K562 (cell line): Measurements from ENCODE around the gene EAPP. TPM values are rescaled to one million over a fixed set of nuclear protein-coding genes. Genes with fewer than 3 reads are reported as not detected.
A peak's percentile ranks its signal among the peaks of the same experiment; 100 is the strongest.
"Not testable (repeated sequence)": the region's sequence is repeated elsewhere in the genome, so short reads cannot be mapped to it uniquely, and the experiment has no call there.

Experiments used
- ATAC-seq: fragments of 200-7000 bp; cut with Tn5 transposase; 3 replicates; pipeline ENCODE4 v1.9.1; 2020; ENCODE audit warnings: moderate library complexity
- BruUV-seq: library from RNA; stranded (reverse); fragments of 400-500 nt; replicated peaks from 2 replicates; lab custom pipeline; 2021; lab: Mats Ljungman, UMichigan
- CTCF ChIA-PET: fragments of 300-600 bp; formaldehyde crosslinking; extraction: SDS; loops from one replicate; lab custom pipeline; 2021; ENCODE audit warnings: low intra/inter-chr PET ratio; lab: Yijun Ruan, JAX
- POLR2A ChIA-PET: fragments of 300-600, 350-650 bp; sonication (Branson Sonifier 250); formaldehyde crosslinking; extraction: SDS; loops from one replicate; lab custom pipeline; 2021; ENCODE audit warnings: antibody characterized with exemption, inconsistent platforms; lab: Yijun Ruan, JAX
- DNase-seq, 4 experiments: peaks; one replicate each; pipeline versions ENCODE4 v3.0.0 to v3.0.0-alpha.2; 2011 to 2018; ENCODE audit warnings: low spot score in 3 of 4, mixed read lengths in 3 of 4; ENCODE audit errors: extremely low read depth in 1 of 4
- FAIRE-seq: peaks from 2 replicates; lab custom pipeline; 2011; peaks lifted over from hg19 to GRCh38; lab: Jason Lieb, UNC
- H2AFZ ChIP-seq: 2 replicates; pipeline ENCODE4 v1.6.0; 2011; ENCODE audit warnings: low read depth, low read length, control low read depth, inconsistent platforms
- H3K27ac ChIP-seq: fragments of 200-600 bp; 3 replicates; pipeline ENCODE4 v1.8.0; 2011; ENCODE audit warnings: low read depth, mild to moderate bottlenecking, control low read depth, inconsistent platforms, low read length, moderate library complexity, mixed read lengths; ENCODE audit errors: extremely low read depth
- H3K27me3 ChIP-seq, 2 experiments: fragments of 300-600 bp in 1 of 2; 2 replicates in 1 of 2; 3 replicates in 1 of 2; pipeline versions ENCODE4 v1.6.0 to v1.8.0; 2011; ENCODE audit warnings: inconsistent platforms in 2 of 2, low read length in 2 of 2, mild to moderate bottlenecking in 1 of 2, mixed read lengths in 1 of 2, moderate library complexity in 1 of 2; ENCODE audit not compliant: control insufficient read depth in 2 of 2, insufficient read depth in 2 of 2
- H3K36me3 ChIP-seq: fragments of 300-600 bp; 3 replicates; pipeline ENCODE4 v1.8.0; 2011; ENCODE audit warnings: mild to moderate bottlenecking, low read length, inconsistent platforms; ENCODE audit not compliant: control insufficient read depth, insufficient read depth
- H3K4me1 ChIP-seq, 2 experiments: fragments of 200-600 bp in 1 of 2; replicated peaks in 1 of 2; 2 replicates in 1 of 2; 3 replicates in 1 of 2; pipeline versions ENCODE4 v1.5.1 to v1.8.0; 2011; ENCODE audit warnings: inconsistent platforms in 2 of 2, low read length in 2 of 2, mild to moderate bottlenecking in 1 of 2, mixed read lengths in 1 of 2, moderate library complexity in 1 of 2; ENCODE audit not compliant: control insufficient read depth in 2 of 2, insufficient read depth in 2 of 2
- H3K4me2 ChIP-seq: 2 replicates; pipeline ENCODE4 v1.6.1; 2011; ENCODE audit warnings: low read length, control low read depth, inconsistent platforms, mixed read lengths; ENCODE audit not compliant: insufficient read depth
- H3K4me3 ChIP-seq: fragments of 200-600 bp; sonication (generic), shearing (Covaris generic); 2 replicates; pipeline ENCODE4 v1.5.1; 2016; ENCODE audit warnings: control low read depth, inconsistent platforms
- H3K79me2 ChIP-seq: fragments of 200-600 bp; 3 replicates; pipeline ENCODE4 v1.8.0; 2011; ENCODE audit warnings: low read length, inconsistent platforms; ENCODE audit not compliant: control insufficient read depth, insufficient read depth
- H3K9ac ChIP-seq, 2 experiments: 2 replicates each; pipeline versions ENCODE4 v1.6.0 to v1.6.1; 2011; ENCODE audit warnings: low read depth in 2 of 2, low read length in 2 of 2, control low read depth in 1 of 2, inconsistent platforms in 1 of 2, mild to moderate bottlenecking in 1 of 2, mixed read lengths in 1 of 2; ENCODE audit not compliant: insufficient read depth in 1 of 2
- H3K9me1 ChIP-seq: one replicate; pipeline ENCODE4 v1.6.0; 2011; ENCODE audit warnings: inconsistent platforms, mild to moderate bottlenecking, low read length, moderate library complexity; ENCODE audit not compliant: control insufficient read depth, insufficient read depth
- H3K9me3 ChIP-seq: replicated peaks from 2 replicates; pipeline ENCODE4 v1.5.1; 2011; ENCODE audit warnings: low read depth, low read length, inconsistent platforms; ENCODE audit not compliant: control insufficient read depth, insufficient read depth
- H4K20me1 ChIP-seq: replicated peaks from 2 replicates; pipeline ENCODE4 v1.6.1; 2011; ENCODE audit warnings: low read length, inconsistent platforms, mixed read lengths; ENCODE audit not compliant: control insufficient read depth, insufficient read depth
- E2F6 ChIP-seq, 2 experiments: IDR thresholded peaks; 2 replicates each; pipeline ENCODE4 v1.6.1; 2011; ENCODE audit warnings: borderline replicate concordance in 1 of 2, control low read depth in 1 of 2, low read depth in 1 of 2, low read length in 1 of 2, mild to moderate bottlenecking in 1 of 2, mixed read lengths in 1 of 2, moderate library complexity in 1 of 2; ENCODE audit not compliant: insufficient read depth in 1 of 2, insufficient read length in 1 of 2, poor library complexity in 1 of 2, severe bottlenecking in 1 of 2; ENCODE audit errors: extremely low read depth in 1 of 2
- FIP1L1 ChIP-seq: fragments of 200-400 bp; formaldehyde crosslinking; IDR thresholded peaks from 2 replicates; pipeline ENCODE4 v1.6.1; 2018; ENCODE audit warnings: mild to moderate bottlenecking, low read depth, low read length; ENCODE audit not compliant: poor library complexity, severe bottlenecking
- GABPB1 ChIP-seq: sonication (generic); formaldehyde crosslinking; IDR thresholded peaks from 2 replicates; pipeline ENCODE4 v1.8.0; 2022; ENCODE audit warnings: mild to moderate bottlenecking, missing genetic modification reagents
- GATA2 ChIP-seq: sonication (generic); formaldehyde crosslinking; IDR thresholded peaks from 2 replicates; pipeline ENCODE4 v1.4.0; 2020; ENCODE audit warnings: mild to moderate bottlenecking, missing genetic modification reagents
- NFATC3 ChIP-seq: fragments of 450-650 bp; IDR thresholded peaks from 2 replicates; pipeline ENCODE4 v1.6.1; 2017; ENCODE audit warnings: mild to moderate bottlenecking
- PML ChIP-seq: IDR thresholded peaks from 2 replicates; pipeline ENCODE4 v1.6.1; 2012; ENCODE audit warnings: low read length, inconsistent platforms
- SRSF7 ChIP-seq: fragments of 200-400 bp; formaldehyde crosslinking; optimal IDR thresholded peaks from 2 replicates; pipeline ENCODE3; 2017; ENCODE audit warnings: mild to moderate bottlenecking, low read depth, low read length
- ZHX1 ChIP-seq: fragments of 150-350 bp; conservative IDR thresholded peaks from 2 replicates; pipeline ENCODE4 v1.6.1; 2014; ENCODE audit warnings: low read length
- ZNF589 ChIP-seq: fragments of 200-800 bp; sonication (Bioruptor generic); IDR thresholded peaks from 2 replicates; pipeline ENCODE4 v1.6.1; 2016; ENCODE audit warnings: low read depth, missing genetic modification characterization, missing compliant biosample characterization
- ZNF76 ChIP-seq: fragments of 250-450 bp; sonication (Bioruptor Pico); IDR thresholded peaks from 2 replicates; pipeline ENCODE4 v1.4.0; 2020; ENCODE audit warnings: mild to moderate bottlenecking, moderate library complexity, borderline replicate concordance
- WGBS: fragments of 100-300 bp; shearing (Covaris generic); methylation state at CpG from one replicate; pipeline ENCODE4 v1.1.6; 2016; ENCODE audit warnings: low coverage, mixed read lengths; ENCODE audit not compliant: insufficient coverage; ENCODE audit errors: missing lambda C conversion rate; 5-methylcytosine and 5-hydroxymethylcytosine counted together
- in situ Hi-C: fragments of 300-500 bp; cut with MboI; formaldehyde crosslinking; loops from 4 replicates; pipeline ENCODE4 v1.15.0; 2018; ENCODE audit warnings: inconsistent platforms, mixed read lengths
- intact Hi-C: fragments of 100-400 bp; cut with micrococcal nuclease; formaldehyde crosslinking; loops from 2 replicates; pipeline ENCODE4 v1.14.2; 2022
- polyA plus RNA-seq, 8 experiments: library from polyadenylated mRNA; depleted of rRNA in 4 of 8; stranded (reverse) in 5 of 8; unstranded in 3 of 8; fragments of >200 nt; fragmentation: Nextera tagmentation in 2 of 8; fragmentation: Illumina TruSeq in 1 of 8; extraction: Ambion mirVana in 2 of 8; extraction: Trizol in 1 of 8; gene quantifications; 2 replicates each; pipeline versions ENCODE4 v1.2.1 to v1.2.3, GENCODE V29; 2011 to 2014; ENCODE audit warnings: inconsistent platforms in 1 of 8, missing spikeins in 1 of 8
- total RNA-seq, 7 experiments: library from RNA; depleted of rRNA in 6 of 7; stranded (reverse); fragments of >200 nt in 6 of 7; fragmentation: Illumina TruSeq in 2 of 7; extraction: Trizol in 2 of 7; gene quantifications; 2 replicates each; pipeline versions ENCODE4 v1.2.1 to v1.2.3, GENCODE V29; 2011 to 2021; ENCODE audit warnings: low replicate concordance in 1 of 7

Gene EAPP
- total and polyA plus RNA-seq, 9 of the 15 experiments (the other 6 are each of a cell fraction or from before 2014, with no cell fraction given): 19.0 to 67.6 (median 30.3) TPM

GRCh38 chr14:34524216-34524615, 15.3 kb downstream of the EAPP start:
- peaks cover 42% of the 10 kb centered on the region for H3K36me3 ChIP-seq
- H3K9ac ChIP-seq, H4K20me1 ChIP-seq, BruUV-seq, H3K9me3 ChIP-seq, H3K9me1 ChIP-seq, H2AFZ ChIP-seq, H3K79me2 ChIP-seq, H3K4me3 ChIP-seq, H3K4me1 ChIP-seq, ATAC-seq, intact Hi-C loops, POLR2A ChIA-PET, FAIRE-seq, CTCF ChIA-PET, H3K4me2 ChIP-seq, in situ Hi-C loops, DNase-seq, H3K27ac ChIP-seq, H3K27me3 ChIP-seq: not testable (repeated sequence)
- WGBS: 96% methylated on average over 8 of the region's 8 CpGs
- TF ChIP-seq GATA2 (CRISPR knock-in tag): 0 out of 2 replicates have a peak, but pooled peaks have one; percentile 12

- H3K27me3 ChIP-seq: no peaks in the 10 kb centered on the region
- peaks cover 39% of the 10 kb centered on the region for H3K36me3 ChIP-seq
- TF ChIP-seq FIP1L1: no peak
- no peak for TF ChIP-seq SRSF7
- TF ChIP-seq GABPB1: no peak
- TF ChIP-seq NFATC3: no peak
- TF ChIP-seq E2F6 (IDR thresholded peaks at IDR 0.05; ENCODE audit: borderline replicate concordance in 1 of 2, extremely low read depth in 1 of 2, insufficient read depth in 1 of 2, insufficient read length in 1 of 2, low read depth in 1 of 2, low read length in 1 of 2, poor library complexity in 1 of 2, severe bottlenecking in 1 of 2): no peak
- no peak for TF ChIP-seq PML
- no peak for TF ChIP-seq ZHX1
- no peak for TF ChIP-seq ZNF589 (CRISPR knock-in tag)
- TF ChIP-seq ZNF76: no peak
- intact Hi-C loops (no loop called here), in situ Hi-C loops (no loop called here)
- CTCF ChIA-PET: no interaction called here
- no peaks in the 10 kb centered on the region for H3K9me3 ChIP-seq
- no peak for FAIRE-seq
- no peak overlapping the region for H3K4me3 ChIP-seq
- H4K20me1 ChIP-seq: no peaks in the 10 kb centered on the region
- H3K4me1 ChIP-seq: no peaks in the 10 kb centered on the region
- no peak for DNase-seq
- no TSS peak for BruUV-seq
- H3K27ac ChIP-seq: no peak overlapping the region
- no peak overlapping the region for H3K4me2 ChIP-seq
- no peak for ATAC-seq
- no peaks in the 10 kb centered on the region for H3K9me1 ChIP-seq
- H2AFZ ChIP-seq: no peak overlapping the region
- no peak overlapping the region for H3K9ac ChIP-seq
- H3K79me2 ChIP-seq: no peaks in the 10 kb centered on the region
- whole genome bisulfite sequencing: 100% methylated on average over 2 of the region's 2 CpGs
- POLR2A ChIA-PET: interaction anchor here (0.6 to 1.0 kb wide), 2 partner anchors 10 to 11 kb away, joined by 3 to 5 read pairs; no protein-coding TSS in a partner anchor
These were observed 17.0 kb downstream of the EAPP start for GRCh38 chr14:34522496-34522895.
